Neuron (in vitro differentiated cells): Measurements from ENCODE around the gene TXNDC11.

Experiments
- H2AFZ ChIP-seq: one replicate; pipeline ENCODE4 v1.6.1; 2013; ENCODE audit warnings: low read depth, mild to moderate bottlenecking, inconsistent platforms, low read length, moderate library complexity
- H3K27me3 ChIP-seq: one replicate; pipeline ENCODE4 v1.6.1; 2013; ENCODE audit warnings: low read length; ENCODE audit not compliant: insufficient read depth
- H3K36me3 ChIP-seq: one replicate; pipeline ENCODE4 v1.6.1; 2013; ENCODE audit warnings: low read length; ENCODE audit not compliant: insufficient read depth
- H3K4me1 ChIP-seq: one replicate; pipeline ENCODE4 v1.6.1; 2013; ENCODE audit warnings: low read length; ENCODE audit not compliant: insufficient read depth
- H3K4me3 ChIP-seq: 2 replicates; pipeline ENCODE4 v1.5.1; 2013; ENCODE audit warnings: mild to moderate bottlenecking, low read length, moderate library complexity
- H3K9me3 ChIP-seq: one replicate; pipeline ENCODE4 v1.6.1; 2013; ENCODE audit warnings: low read length

TXNDC11 gene

DNA sequence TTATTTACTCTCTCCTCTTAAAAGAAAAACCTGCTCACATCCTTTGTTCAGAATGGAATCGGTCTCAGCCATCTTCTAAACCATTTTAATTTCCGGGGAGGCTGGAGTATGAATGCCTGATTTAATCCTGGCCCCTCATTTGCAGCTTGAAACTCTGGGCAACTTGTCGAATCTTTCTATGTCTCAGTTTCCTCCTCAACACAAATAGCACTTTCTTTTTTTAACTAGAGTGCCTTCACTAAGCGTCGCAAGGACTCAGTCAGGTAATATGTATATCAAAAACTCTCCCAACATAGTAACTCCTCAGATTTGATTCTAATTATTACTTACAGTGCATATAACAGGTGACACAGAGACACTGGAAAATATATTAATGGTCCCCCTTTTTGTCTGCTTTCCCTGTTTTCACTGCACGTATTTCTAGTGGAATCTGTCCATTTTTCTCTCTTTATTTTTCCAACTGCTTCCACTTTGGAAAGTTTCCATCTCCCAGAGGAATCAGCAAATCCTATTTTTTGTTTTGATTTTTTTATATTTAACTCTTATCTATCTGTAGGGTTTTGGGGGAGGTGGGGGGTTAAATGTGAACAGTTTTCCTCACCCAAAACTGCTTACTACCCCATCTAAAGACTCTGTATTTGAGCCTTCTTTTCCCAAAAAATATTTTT lies 55.8 kb downstream of the TXNDC11 start:
- Histone ChIP-seq H3K4me3 (no peak overlapping the region), H3K36me3 (peaks cover 53% of the 10 kb centered on the region)

GRCh38 chr16:11685844-11686618 lies 56.6 kb downstream of the TXNDC11 start:
- H2AFZ ChIP-seq, result no peak overlapping the region
- H3K27me3 ChIP-seq, result no peaks in the 10 kb centered on the region
- no peaks in the 10 kb centered on the region for H3K9me3 ChIP-seq
- no peak overlapping the region for H3K4me3 ChIP-seq
- H3K36me3 ChIP-seq, result peaks cover 52% of the 10 kb centered on the region
- peaks cover 21% of the 10 kb centered on the region for H3K4me1 ChIP-seq

More for the DNA sequence above, 55.8 kb downstream of the TXNDC11 start:
- H3K27me3 ChIP-seq, result no peaks in the 10 kb centered on the region
- peaks cover 2% of the 10 kb centered on the region for H3K9me3 ChIP-seq
- no peak overlapping the region for H2AFZ ChIP-seq
- H3K4me1 ChIP-seq, result peaks cover 21% of the 10 kb centered on the region

DNA sequence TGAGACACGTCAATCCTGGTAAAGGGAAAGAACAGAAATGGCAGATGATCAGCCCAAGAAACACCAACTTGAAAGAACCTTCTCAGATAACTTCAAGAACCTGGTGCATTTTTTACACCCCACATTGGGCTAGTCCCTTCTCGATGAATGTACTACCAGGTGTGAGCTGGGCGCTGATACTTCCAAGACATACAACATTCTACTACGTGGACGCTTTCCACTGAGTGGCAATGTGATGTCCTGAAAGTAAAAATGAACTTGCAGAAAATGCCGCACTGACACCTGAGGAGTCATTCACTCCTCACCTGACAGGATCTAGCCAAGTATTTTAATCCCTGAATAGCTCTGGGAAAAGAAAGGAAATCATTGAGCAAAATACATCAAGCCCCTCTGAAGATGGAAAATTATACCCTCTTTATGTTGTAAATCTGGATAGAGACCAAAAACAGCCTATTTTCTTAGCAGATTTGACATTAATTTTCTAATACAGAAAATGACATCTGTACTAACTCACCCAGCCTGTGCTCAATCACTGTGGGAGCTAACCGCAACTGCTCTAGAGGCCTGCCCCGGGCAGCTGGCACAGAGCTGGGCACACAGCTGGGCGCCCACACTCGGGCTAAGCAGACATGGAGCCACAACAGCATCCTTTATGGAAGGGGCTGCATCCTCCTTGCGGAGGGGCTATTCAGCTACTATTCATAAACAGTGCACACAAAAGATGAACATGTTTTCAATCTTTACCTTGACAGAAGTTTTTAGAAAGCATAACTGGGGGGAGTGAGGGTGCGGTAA lies 58.2 kb downstream of the TXNDC11 start:
- no peaks in the 10 kb centered on the region for H3K27me3 ChIP-seq
- H3K4me1 ChIP-seq, result peaks cover 12% of the 10 kb centered on the region
- H3K9me3 ChIP-seq, result no peaks in the 10 kb centered on the region
- no peak overlapping the region for H2AFZ ChIP-seq
- peaks cover 53% of the 10 kb centered on the region for H3K36me3 ChIP-seq
- H3K4me3 ChIP-seq, result no peak overlapping the region

DNA sequence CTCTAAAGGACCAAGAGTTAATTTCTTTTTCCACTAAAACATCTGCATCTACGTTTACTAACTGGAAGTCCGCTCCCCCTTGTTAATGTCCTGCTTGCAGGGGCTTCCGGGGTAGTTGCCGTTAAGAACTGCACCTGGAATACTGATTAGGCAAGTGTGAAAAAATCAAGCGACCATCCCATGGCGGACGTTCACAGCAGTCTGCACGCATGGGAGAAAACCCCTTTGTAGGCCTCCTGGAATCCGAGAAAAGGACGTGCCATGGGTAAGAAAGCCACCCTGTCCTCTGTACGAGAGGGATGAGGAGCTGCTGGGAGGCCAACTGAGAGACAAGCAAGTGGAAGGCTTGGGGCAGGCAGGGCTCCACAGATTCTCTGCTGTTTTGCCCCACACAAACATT lies 59.5 kb downstream of the TXNDC11 start:
- Histone ChIP-seq H3K4me3 (no peak overlapping the region), H3K4me1 (peaks cover 8% of the 10 kb centered on the region), H3K36me3 (peaks cover 62% of the 10 kb centered on the region), H2AFZ (no peak overlapping the region), H3K9me3 (no peaks in the 10 kb centered on the region), H3K27me3 (no peaks in the 10 kb centered on the region)

- no peak overlapping the region for H3K4me3 ChIP-seq
- peaks cover 8% of the 10 kb centered on the region for H3K4me1 ChIP-seq
- no peaks in the 10 kb centered on the region for H3K9me3 ChIP-seq
- H3K27me3 ChIP-seq, result no peaks in the 10 kb centered on the region
- H3K36me3 ChIP-seq, result peaks cover 62% of the 10 kb centered on the region
- no peak overlapping the region for H2AFZ ChIP-seq
Observed at GRCh38 chr16:11682655-11683096, 60.0 kb downstream of the TXNDC11 start.

DNA sequence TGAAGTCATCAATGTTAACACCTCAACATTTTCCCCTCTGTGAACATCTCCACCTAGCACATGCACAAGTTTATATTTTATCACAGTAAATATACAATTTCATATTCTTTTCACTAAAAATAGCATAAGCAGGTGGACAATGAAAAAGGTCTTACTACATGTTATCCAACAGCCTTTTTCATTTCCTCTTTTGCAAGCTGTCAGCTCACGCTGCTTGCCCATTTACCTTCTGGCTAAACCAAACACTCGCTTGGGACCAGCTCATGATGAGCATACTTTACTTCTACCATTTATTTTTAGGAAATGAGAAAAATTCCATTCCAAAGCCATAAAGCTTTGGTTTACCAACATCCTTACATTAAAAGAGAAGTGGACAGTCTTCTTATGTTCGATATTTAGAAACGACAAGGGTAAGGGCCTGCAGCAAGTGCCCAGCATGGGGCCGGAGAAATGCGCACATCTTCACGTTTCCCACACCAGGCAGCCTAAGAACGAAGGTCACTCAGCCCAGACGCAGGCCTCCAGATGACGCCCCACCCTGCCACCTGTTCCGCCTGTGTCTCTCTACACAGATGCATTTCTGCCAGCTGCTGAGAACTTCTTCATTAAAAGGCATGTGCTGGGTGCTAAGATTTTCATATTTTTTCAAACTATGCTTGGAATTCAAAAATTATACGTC lies 60.5 kb downstream of the TXNDC11 start:
- no peak overlapping the region for H3K4me3 ChIP-seq
- no peaks in the 10 kb centered on the region for H3K9me3 ChIP-seq
- H3K4me1 ChIP-seq, result peaks cover 8% of the 10 kb centered on the region
- H3K36me3 ChIP-seq, result peaks cover 63% of the 10 kb centered on the region
- no peaks in the 10 kb centered on the region for H3K27me3 ChIP-seq
- no peak overlapping the region for H2AFZ ChIP-seq

DNA sequence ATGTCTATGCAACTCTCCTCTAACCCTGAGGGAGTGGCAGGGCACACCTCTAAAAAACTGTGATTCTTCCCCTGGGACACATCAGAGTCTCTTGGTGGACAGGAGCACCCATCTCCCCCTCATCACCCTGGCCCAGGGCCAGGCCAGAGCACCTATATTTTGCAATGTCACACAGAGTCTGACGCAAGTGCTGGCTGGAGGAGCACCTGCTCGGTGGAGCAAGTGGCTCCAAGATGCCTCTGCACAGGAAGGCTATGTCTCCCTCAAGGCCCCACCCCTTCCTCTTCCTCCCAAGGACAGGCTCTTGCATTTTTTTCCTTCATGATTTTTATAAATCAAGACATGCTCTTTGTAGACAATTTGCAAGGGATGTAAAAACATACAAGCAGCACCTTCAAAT lies 61.1 kb downstream of the TXNDC11 start:
- no peak overlapping the region for H2AFZ ChIP-seq
- peaks cover 65% of the 10 kb centered on the region for H3K36me3 ChIP-seq
- H3K9me3 ChIP-seq, result no peaks in the 10 kb centered on the region
- no peaks in the 10 kb centered on the region for H3K27me3 ChIP-seq
- H3K4me1 ChIP-seq, result peaks cover 8% of the 10 kb centered on the region
- H3K4me3 ChIP-seq, result no peak overlapping the region

DNA sequence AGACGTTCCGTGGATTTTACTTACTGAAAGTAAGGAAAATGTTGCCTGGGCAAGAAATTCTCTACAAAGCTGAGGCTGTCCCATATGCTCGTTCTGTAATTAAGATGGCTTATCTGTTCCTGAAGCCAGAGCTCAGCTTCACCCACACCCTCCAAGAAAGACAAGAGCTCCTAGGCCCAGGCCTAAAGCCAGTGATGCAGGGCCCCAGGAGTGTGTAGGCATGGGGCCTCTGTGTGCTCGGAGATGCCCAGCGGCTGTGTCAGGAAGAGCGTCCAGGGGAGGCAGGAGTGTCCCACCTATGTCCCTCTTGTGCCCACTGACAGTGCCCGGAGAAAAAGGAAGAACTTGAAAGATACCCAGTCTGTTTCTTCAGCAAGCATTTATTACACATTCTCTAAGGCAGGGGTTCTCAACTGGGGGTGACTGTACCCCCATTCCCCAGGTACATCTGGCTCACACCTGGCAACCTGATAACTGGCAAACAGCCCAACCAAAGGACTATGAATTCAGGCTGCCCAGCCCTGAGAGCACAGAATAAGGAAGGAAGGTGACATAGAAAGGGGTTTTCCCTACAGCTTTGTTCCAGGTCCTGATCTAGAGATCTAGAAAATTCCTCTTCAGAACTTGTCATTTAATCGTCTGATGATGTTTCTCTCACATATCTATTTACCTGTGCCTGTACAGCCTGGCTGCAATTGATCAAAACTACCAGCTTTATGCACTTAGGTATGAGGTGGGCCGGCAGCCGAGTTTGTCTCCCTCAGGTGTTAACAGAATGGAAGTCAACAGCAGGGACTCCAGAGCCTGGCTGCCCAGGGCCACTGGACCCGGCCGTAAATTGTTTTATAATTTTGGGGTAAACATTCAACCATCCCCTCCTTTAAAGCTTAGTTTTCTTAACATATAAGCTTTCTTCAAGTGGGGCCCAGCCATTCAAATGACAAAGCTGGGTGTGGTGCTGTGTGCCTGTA lies 62.4 kb downstream of the TXNDC11 start:
- Histone ChIP-seq H3K27me3 (no peaks in the 10 kb centered on the region), H2AFZ (no peak overlapping the region), H3K4me1 (peaks cover 8% of the 10 kb centered on the region), H3K36me3 (peaks cover 75% of the 10 kb centered on the region), H3K9me3 (no peaks in the 10 kb centered on the region), H3K4me3 (no peak overlapping the region)

- no peaks in the 10 kb centered on the region for H3K27me3 ChIP-seq
- H2AFZ ChIP-seq, result no peak overlapping the region
- H3K4me1 ChIP-seq, result peaks cover 8% of the 10 kb centered on the region
- H3K36me3 ChIP-seq, result peaks cover 76% of the 10 kb centered on the region
- H3K9me3 ChIP-seq, result no peaks in the 10 kb centered on the region
- no peak overlapping the region for H3K4me3 ChIP-seq
Observed at GRCh38 chr16:11679250-11679649, 63.4 kb downstream of the TXNDC11 start.

- Histone ChIP-seq H2AFZ (no peak overlapping the region), H3K36me3 (peaks cover 75% of the 10 kb centered on the region), H3K9me3 (no peaks in the 10 kb centered on the region), H3K4me3 (no peak overlapping the region), H3K27me3 (no peaks in the 10 kb centered on the region), H3K4me1 (peaks cover 2% of the 10 kb centered on the region)
Observed at GRCh38 chr16:11677959-11678881, 64.4 kb downstream of the TXNDC11 start.

- no peak overlapping the region for H2AFZ ChIP-seq
- peaks cover 71% of the 10 kb centered on the region for H3K36me3 ChIP-seq
- no peaks in the 10 kb centered on the region for H3K27me3 ChIP-seq
- H3K4me1 ChIP-seq, result no peaks in the 10 kb centered on the region
- no peaks in the 10 kb centered on the region for H3K9me3 ChIP-seq
- no peak overlapping the region for H3K4me3 ChIP-seq
Observed at GRCh38 chr16:11677451-11677951, 65.2 kb downstream of the TXNDC11 start.
